ENCODE measurements around the gene TTC39B. TPM values are rescaled to one million over a fixed set of nuclear protein-coding genes. Genes with fewer than 3 reads are reported as not detected.

TTC39B gene
- total RNA-seq, 2 donors from 2014 or later: 27.2 to 32.2 TPM

DNA sequence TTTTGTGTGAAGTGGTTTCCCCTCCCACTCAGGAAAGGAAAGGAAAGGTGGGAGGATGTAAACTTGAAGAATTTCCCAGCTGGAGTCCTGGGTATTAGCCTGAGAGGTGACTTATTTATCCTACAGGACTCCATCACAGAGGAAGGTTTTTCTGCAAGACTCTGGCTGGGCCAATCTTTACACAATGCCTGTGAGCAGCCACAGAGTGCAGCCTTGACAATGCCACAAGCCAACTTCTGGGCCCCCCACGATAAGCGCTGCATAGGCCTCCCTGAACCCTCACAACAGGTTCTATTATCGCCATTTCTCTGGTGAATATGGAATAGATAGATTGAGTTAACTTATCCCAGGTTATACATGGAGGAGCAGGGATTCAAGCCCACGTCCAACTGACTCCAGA lies 12.4 kb downstream of the TTC39B start:
- TF ChIP-seq CTCF (IDR thresholded peaks at IDR 0.05): no peak
- Histone ChIP-seq H3K36me3 (no peaks in the 10 kb centered on the region), H3K27me3 (no peaks in the 10 kb centered on the region), H3K9ac (ENCODE audit: low read depth in 2 of 2, low read length in 2 of 2) (no peak overlapping the region), H3K9me3 (no peaks in the 10 kb centered on the region), H3K4me1 (peaks cover 17% of the 10 kb centered on the region), H3K4me3 (no peak overlapping the region), H3K27ac (peak overlapping the region; percentile 2)
- intact Hi-C loops (cut with DNase I): no loop called here
- no peak for DNase-seq

- H3K4me1 ChIP-seq: peaks cover 17% of the 10 kb centered on the region
- TF ChIP-seq CTCF (IDR thresholded peaks at IDR 0.05): no peak
These were observed 13.2 kb downstream of the TTC39B start for GRCh38 chr9:15293804-15294316.

GRCh38 chr9:15293084-15293483 lies 13.9 kb downstream of the TTC39B start:
- DNase-seq: no peak
- Histone ChIP-seq H3K4me1 (peaks cover 17% of the 10 kb centered on the region), H3K27ac (no peak overlapping the region), H3K27me3 (no peaks in the 10 kb centered on the region), H3K9me3 (no peaks in the 10 kb centered on the region), H3K9ac (ENCODE audit: low read depth in 2 of 2, low read length in 2 of 2) (no peak overlapping the region), H3K4me3 (no peak overlapping the region), H3K36me3 (no peaks in the 10 kb centered on the region)
- TF ChIP-seq CTCF (IDR thresholded peaks at IDR 0.05): no peak
- intact Hi-C loops (cut with DNase I): no loop called here

More at GRCh38 chr9:15293804-15294316, 13.2 kb downstream of the TTC39B start:
- Histone ChIP-seq H3K9me3 (no peaks in the 10 kb centered on the region), H3K27me3 (no peaks in the 10 kb centered on the region), H3K4me3 (no peak overlapping the region), H3K36me3 (no peaks in the 10 kb centered on the region), H3K27ac (peak overlapping the region; percentile 2), H3K9ac (ENCODE audit: low read depth in 2 of 2, low read length in 2 of 2) (no peak overlapping the region)
- DNase-seq: no peak
- intact Hi-C loops (cut with DNase I): no loop called here

DNA sequence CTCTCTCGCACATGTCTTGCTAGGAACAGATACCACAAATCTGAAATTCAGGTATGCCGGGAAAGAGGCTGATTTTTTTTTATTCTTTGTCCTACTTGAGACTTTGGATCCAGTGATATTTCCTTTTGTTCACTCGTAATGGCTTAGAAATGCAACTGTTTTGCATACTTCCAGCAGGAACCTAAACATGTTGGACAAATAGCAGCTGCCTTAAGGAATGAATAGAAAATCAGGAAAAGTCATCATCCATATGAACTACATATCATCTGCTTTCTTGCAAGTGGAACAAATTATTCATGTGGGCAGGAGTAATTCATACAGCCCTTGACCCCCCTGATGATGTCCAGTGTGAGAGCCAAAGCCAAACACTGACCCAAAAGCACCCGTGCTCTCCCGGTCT lies 17.4 kb downstream of the TTC39B start:
- no peak overlapping the region for H3K4me3 ChIP-seq
- no peak for TF ChIP-seq CTCF (IDR thresholded peaks at IDR 0.05)
- H3K36me3 ChIP-seq: no peaks in the 10 kb centered on the region
- intact Hi-C loops (cut with DNase I): no loop called here
- no peak overlapping the region for H3K9ac ChIP-seq (ENCODE audit: low read depth in 2 of 2, low read length in 2 of 2)
- H3K9me3 ChIP-seq: no peaks in the 10 kb centered on the region
- peaks cover 7% of the 10 kb centered on the region for H3K4me1 ChIP-seq
- no peak for DNase-seq
- no peak overlapping the region for H3K27ac ChIP-seq
- H3K27me3 ChIP-seq: no peaks in the 10 kb centered on the region

DNA sequence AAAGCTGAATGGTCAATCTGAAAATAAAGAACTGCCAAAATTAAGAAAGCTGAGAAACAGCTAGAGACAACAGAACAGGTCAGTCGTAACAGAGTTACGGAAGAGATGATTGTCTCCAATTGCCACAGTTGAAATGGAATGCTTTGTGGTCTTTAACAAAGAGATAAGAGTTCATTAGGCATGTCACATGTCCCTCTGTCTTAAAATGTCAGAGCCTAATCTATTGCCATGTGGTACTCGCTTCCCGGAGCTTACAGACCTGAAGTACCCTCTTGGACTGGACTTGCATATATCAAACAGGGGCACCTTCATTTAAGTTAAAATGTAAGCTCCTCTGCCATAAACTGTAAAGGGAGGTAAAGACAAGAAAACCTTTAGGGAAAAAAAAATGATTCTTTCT lies 19.7 kb downstream of the TTC39B start:
- Histone ChIP-seq H3K9ac (ENCODE audit: low read depth in 2 of 2, low read length in 2 of 2) (no peak overlapping the region), H3K27ac (no peak overlapping the region), H3K9me3 (no peaks in the 10 kb centered on the region), H3K27me3 (no peaks in the 10 kb centered on the region), H3K4me1 (peaks cover 4% of the 10 kb centered on the region), H3K36me3 (no peaks in the 10 kb centered on the region), H3K4me3 (no peak overlapping the region)
- intact Hi-C loops (cut with DNase I): no loop called here
- DNase-seq: peak; percentile 17
- no peak for TF ChIP-seq CTCF (IDR thresholded peaks at IDR 0.05)
